ENCODE results near the gene CGNL1.

DNA sequence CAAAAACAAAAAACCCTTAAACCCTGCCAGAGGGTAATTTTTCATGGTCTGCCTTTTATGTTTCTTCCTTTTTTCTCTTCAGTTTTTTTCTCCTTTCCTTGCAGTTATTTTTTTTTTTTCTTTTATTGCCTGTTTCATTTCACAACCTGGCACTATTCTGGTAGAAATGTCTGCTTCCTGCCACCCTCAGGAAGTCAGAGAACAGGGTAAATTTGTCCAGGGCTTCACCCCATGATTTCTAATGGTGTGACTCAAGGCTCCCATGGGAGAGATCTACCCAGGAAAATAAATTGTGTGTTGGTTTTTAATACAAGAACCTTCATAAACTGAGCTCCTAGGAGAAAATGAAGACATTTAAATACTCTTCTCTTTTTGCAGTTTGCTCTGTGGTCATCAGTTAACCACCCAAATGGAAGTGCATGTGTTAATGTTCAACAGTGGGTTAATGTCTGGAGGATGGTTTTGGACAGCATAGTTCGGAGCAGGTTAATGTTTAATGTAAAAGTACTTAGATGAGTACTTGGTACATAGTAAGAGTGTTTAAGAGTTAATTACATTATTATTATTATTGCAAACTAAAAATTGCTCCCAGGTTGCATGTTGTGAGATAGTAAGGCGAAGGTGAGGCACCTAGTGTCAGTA, 45.9 kb downstream of the CGNL1 start:
- no peak for TF ChIP-seq CTCF (IDR thresholded peaks at IDR 0.05)
- TF ChIP-seq POLR2A (IDR thresholded peaks at IDR 0.05): no peak
